ENCODE measurements around the gene RRP15.

DNA sequence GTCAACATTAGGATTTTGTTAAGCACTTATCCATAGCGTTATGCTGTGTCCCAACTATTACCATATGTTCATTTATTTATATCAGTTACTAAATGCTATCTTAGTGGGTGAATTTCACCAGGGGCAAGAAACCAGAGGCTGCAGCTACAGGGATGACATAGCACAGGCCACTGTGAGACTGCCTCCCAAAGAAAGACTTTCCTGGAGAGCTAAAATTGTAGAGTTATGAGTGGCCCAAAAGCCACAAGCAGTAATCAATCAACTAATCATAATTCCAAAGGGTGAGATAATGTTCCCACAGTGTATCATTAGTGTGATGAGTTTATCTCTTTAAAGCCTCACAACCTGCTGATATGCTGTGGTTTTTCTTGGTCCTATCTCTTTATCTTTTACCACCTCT is 56.2 kb downstream of the RRP15 start:
- TF ChIP-seq, protein P1, sequence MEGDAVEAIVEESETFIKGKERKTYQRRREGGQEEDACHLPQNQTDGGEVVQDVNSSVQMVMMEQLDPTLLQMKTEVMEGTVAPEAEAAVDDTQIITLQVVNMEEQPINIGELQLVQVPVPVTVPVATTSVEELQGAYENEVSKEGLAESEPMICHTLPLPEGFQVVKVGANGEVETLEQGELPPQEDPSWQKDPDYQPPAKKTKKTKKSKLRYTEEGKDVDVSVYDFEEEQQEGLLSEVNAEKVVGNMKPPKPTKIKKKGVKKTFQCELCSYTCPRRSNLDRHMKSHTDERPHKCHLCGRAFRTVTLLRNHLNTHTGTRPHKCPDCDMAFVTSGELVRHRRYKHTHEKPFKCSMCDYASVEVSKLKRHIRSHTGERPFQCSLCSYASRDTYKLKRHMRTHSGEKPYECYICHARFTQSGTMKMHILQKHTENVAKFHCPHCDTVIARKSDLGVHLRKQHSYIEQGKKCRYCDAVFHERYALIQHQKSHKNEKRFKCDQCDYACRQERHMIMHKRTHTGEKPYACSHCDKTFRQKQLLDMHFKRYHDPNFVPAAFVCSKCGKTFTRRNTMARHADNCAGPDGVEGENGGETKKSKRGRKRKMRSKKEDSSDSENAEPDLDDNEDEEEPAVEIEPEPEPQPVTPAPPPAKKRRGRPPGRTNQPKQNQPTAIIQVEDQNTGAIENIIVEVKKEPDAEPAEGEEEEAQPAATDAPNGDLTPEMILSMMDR (IDR thresholded peaks at IDR 0.05; ENCODE audit: insufficient read depth, low read depth, low read length): no peak
- TF ChIP-seq EZH2 (IDR thresholded peaks at IDR 0.05; ENCODE audit: insufficient read depth, low read length): no peak
